HL-60 (cell line): ENCODE results near the gene CRELD1.
A peak's percentile ranks its signal among the peaks of the same experiment; 100 is the strongest.

ENCODE experiments used
- DNase-seq, 2 experiments: peaks; one replicate each; pipeline ENCODE4 v3.0.0-alpha.2; 2010 to 2020; ENCODE audit warnings: low read depth in 1 of 2, low spot score in 1 of 2
- H3K27ac ChIP-seq: fragments of 250-450 bp; sonication (Bioruptor Pico); replicated peaks from 2 replicates; pipeline ENCODE4 v1.5.1; 2020; ENCODE audit warnings: mild to moderate bottlenecking, moderate library complexity
- H3K27me3 ChIP-seq: fragments of 250-450 bp; sonication (Bioruptor Pico); 2 replicates; pipeline ENCODE4 v1.5.1; 2021; ENCODE audit warnings: mild to moderate bottlenecking, moderate library complexity; ENCODE audit not compliant: insufficient read depth, poor library complexity, severe bottlenecking
- H3K4me3 ChIP-seq: replicated peaks from 2 replicates; pipeline ENCODE4 v1.5.1; 2011; ENCODE audit warnings: mild to moderate bottlenecking, control low read depth, low read length; ENCODE audit not compliant: insufficient read depth
- GABPA ChIP-seq: IDR thresholded peaks from 2 replicates; pipeline ENCODE4 v1.6.1; 2012; ENCODE audit warnings: low read depth
- POLR2AphosphoS5 ChIP-seq: IDR thresholded peaks from 2 replicates; pipeline ENCODE4 v1.6.1; 2012; ENCODE audit warnings: low read depth
- SPI1 ChIP-seq: IDR thresholded peaks from 2 replicates; pipeline ENCODE4 v1.6.1; 2012; ENCODE audit warnings: low read depth, mild to moderate bottlenecking, borderline replicate concordance
- TF ChIP-seq, protein P1 (sequence below): IDR thresholded peaks from 2 replicates; pipeline ENCODE4 v1.6.1; 2012; ENCODE audit warnings: low read depth; ENCODE audit not compliant: insufficient replicate concordance
- TF ChIP-seq, protein P2 (sequence below): IDR thresholded peaks from one replicate; pipeline ENCODE4 v1.5.1; 2011; ENCODE audit warnings: low read length, control low read depth, inconsistent platforms; ENCODE audit not compliant: insufficient read depth

Gene CRELD1

DNA sequence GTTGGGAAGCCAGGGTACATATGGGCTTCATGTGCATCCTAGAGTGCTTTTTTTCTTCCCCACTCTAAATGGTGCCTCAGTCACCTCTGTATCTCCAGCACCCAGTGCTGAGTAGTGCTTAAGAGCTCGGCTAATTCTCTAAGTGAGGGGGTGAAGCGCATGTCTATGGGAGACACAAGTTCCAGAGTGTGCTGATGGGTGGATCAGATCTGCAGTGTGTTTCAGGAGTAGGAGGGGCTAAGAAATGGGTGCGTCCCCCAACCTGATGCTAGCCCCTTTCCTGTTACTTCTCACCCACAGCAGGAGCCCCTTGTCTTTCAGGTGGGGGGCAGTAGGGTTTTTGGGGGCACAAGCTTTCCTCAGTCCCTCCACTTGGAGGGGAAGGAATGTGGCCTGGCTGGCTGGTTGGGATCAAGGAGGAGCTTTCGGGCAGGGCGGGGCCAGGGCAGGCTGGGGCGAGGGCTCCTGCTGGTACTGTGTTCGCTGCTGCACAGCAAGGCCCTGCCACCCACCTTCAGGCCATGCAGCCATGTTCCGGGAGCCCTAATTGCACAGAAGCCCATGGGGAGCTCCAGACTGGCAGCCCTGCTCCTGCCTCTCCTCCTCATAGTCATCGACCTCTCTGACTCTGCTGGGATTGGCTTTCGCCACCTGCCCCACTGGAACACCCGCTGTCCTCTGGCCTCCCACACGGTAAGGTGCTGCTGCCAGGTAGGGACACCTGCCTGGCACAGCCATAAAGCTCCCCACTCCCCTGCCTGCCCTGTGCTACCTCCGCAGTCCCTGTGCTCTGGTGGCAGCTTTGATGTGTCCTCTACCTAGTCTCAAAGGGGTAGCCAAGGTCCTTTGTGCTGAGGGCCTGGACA, 31.0 kb upstream of the CRELD1 start, which contains the start of gene IL17RE:
Gene IL17RE (plus strand): TSS at position 477 of the 866 bp plus-strand sequence. CDS start 85 bp downstream, at position 562.
- Histone ChIP-seq H3K27me3 (no peaks in the 10 kb centered on the region), H3K27ac (peak within 1 kb of the TSS; percentile 47), H3K4me3 (no peak within 1 kb of the TSS)
- no peak for DNase-seq
- TF ChIP-seq, protein P1, sequence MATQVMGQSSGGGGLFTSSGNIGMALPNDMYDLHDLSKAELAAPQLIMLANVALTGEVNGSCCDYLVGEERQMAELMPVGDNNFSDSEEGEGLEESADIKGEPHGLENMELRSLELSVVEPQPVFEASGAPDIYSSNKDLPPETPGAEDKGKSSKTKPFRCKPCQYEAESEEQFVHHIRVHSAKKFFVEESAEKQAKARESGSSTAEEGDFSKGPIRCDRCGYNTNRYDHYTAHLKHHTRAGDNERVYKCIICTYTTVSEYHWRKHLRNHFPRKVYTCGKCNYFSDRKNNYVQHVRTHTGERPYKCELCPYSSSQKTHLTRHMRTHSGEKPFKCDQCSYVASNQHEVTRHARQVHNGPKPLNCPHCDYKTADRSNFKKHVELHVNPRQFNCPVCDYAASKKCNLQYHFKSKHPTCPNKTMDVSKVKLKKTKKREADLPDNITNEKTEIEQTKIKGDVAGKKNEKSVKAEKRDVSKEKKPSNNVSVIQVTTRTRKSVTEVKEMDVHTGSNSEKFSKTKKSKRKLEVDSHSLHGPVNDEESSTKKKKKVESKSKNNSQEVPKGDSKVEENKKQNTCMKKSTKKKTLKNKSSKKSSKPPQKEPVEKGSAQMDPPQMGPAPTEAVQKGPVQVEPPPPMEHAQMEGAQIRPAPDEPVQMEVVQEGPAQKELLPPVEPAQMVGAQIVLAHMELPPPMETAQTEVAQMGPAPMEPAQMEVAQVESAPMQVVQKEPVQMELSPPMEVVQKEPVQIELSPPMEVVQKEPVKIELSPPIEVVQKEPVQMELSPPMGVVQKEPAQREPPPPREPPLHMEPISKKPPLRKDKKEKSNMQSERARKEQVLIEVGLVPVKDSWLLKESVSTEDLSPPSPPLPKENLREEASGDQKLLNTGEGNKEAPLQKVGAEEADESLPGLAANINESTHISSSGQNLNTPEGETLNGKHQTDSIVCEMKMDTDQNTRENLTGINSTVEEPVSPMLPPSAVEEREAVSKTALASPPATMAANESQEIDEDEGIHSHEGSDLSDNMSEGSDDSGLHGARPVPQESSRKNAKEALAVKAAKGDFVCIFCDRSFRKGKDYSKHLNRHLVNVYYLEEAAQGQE: no peak
- TF ChIP-seq GABPA: no peak
- no peak for TF ChIP-seq POLR2AphosphoS5
- no peak for TF ChIP-seq SPI1
- TF ChIP-seq, protein P2, sequence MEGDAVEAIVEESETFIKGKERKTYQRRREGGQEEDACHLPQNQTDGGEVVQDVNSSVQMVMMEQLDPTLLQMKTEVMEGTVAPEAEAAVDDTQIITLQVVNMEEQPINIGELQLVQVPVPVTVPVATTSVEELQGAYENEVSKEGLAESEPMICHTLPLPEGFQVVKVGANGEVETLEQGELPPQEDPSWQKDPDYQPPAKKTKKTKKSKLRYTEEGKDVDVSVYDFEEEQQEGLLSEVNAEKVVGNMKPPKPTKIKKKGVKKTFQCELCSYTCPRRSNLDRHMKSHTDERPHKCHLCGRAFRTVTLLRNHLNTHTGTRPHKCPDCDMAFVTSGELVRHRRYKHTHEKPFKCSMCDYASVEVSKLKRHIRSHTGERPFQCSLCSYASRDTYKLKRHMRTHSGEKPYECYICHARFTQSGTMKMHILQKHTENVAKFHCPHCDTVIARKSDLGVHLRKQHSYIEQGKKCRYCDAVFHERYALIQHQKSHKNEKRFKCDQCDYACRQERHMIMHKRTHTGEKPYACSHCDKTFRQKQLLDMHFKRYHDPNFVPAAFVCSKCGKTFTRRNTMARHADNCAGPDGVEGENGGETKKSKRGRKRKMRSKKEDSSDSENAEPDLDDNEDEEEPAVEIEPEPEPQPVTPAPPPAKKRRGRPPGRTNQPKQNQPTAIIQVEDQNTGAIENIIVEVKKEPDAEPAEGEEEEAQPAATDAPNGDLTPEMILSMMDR: no peak

DNA sequence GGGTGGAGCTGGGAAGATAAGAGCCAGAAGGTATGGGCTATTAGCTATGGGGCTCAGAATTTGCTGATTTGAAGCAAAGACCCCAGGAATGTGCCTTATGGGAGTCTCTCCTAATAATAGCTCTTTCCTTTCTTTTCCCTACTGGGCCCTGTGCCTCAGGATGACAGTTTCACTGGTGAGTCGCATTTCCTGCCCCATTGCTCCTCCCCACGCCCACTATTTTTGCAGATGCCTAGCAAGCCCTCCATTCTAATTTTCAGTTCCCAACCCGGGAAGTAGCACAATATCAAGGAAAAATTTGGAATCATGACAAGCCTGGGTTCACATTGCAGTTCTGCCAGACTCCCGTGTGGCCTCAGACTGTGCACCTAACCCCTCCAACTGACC, 30.4 kb upstream of the CRELD1 start:
- TF ChIP-seq, protein P2: no peak
- TF ChIP-seq GABPA: no peak
- no peak for TF ChIP-seq SPI1
- TF ChIP-seq, protein P1: no peak
- TF ChIP-seq POLR2AphosphoS5: no peak
- DNase-seq: no peak
- H3K4me3 ChIP-seq: no peak overlapping the region

DNA sequence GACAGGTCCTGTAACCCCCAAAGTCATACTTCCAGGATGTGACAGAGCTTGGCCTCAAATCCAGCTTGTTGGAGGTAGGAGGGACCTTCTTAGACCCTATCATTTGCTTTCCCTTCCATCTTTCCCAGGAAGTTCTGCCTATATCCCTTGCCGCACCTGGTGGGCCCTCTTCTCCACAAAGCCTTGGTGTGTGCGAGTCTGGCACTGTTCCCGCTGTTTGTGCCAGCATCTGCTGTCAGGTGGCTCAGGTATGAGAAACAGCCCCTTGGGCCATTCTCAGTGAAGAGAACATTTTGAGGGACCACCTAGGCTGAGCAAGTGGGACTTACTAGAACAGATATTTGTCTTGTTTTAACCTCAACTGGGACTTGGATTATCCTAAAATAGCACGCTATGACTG, 29.7 kb upstream of the CRELD1 start:
- Histone ChIP-seq H3K4me3 (no peak overlapping the region), H3K27ac (no peak overlapping the region), H3K27me3 (no peaks in the 10 kb centered on the region)
- no peak for DNase-seq
- TF ChIP-seq, protein P1: no peak
- TF ChIP-seq SPI1 (no peak), GABPA (no peak), POLR2AphosphoS5 (no peak)
- TF ChIP-seq, protein P2: no peak

More for the DNA sequence above, 30.4 kb upstream of the CRELD1 start:
- no peaks in the 10 kb centered on the region for H3K27me3 ChIP-seq
- H3K27ac ChIP-seq: 0 out of 2 replicates have a peak overlapping the region, but pooled peaks have one; percentile 7
